ENCODE results near the gene NRSN2.

- TF ChIP-seq CTCF (IDR thresholded peaks at IDR 0.05) = no peak
- TF ChIP-seq POLR2A (IDR thresholded peaks at IDR 0.05) = no peak
Observed at GRCh38 chr20:305745-306144, 41.2 kb upstream of the NRSN2 start.
